GM23248 (cell line): ENCODE data around the gene KANK4. TPM values are rescaled to one million over a fixed set of nuclear protein-coding genes. Genes with fewer than 3 reads are reported as not detected.

ENCODE experiments used
- DNase-seq: peaks from one replicate; pipeline ENCODE4 v3.0.0-alpha.2; 2015
- H2AFZ ChIP-seq: fragments of 200-600 bp; sonication (generic); 2 replicates; pipeline ENCODE4 v1.6.1; 2016; ENCODE audit warnings: antibody characterized with exemption
- H3F3A ChIP-seq: fragments of 200-600 bp; sonication (generic); 2 replicates; pipeline ENCODE4 v1.6.1; 2016; ENCODE audit warnings: mild to moderate bottlenecking, antibody characterized with exemption, mixed run types; ENCODE audit not compliant: insufficient read depth
- H3K27ac ChIP-seq: fragments of 200-600 bp; sonication (generic); 2 replicates; pipeline ENCODE4 v1.5.1; 2016; ENCODE audit warnings: mild to moderate bottlenecking
- H3K27me3 ChIP-seq: fragments of 200-600 bp; sonication (generic); replicated peaks from 2 replicates; pipeline ENCODE4 v1.6.1; 2016; ENCODE audit warnings: mild to moderate bottlenecking; ENCODE audit not compliant: insufficient read depth
- H3K36me3 ChIP-seq: fragments of 200-600 bp; sonication (generic); 2 replicates; pipeline ENCODE4 v1.6.1; 2016; ENCODE audit warnings: low read depth, mild to moderate bottlenecking
- H3K4me1 ChIP-seq: fragments of 200-600 bp; sonication (generic); 2 replicates; pipeline ENCODE4 v1.6.1; 2016; ENCODE audit warnings: mild to moderate bottlenecking; ENCODE audit not compliant: insufficient read depth
- H3K4me2 ChIP-seq: fragments of 200-600 bp; sonication (generic); one replicate; pipeline ENCODE4 v1.6.1; 2016; ENCODE audit warnings: mild to moderate bottlenecking; ENCODE audit not compliant: unreplicated experiment
- H3K4me3 ChIP-seq: fragments of 200-600 bp; sonication (generic); 2 replicates; pipeline ENCODE4 v1.5.1; 2016; ENCODE audit warnings: mild to moderate bottlenecking
- H3K79me2 ChIP-seq: fragments of 200-600 bp; sonication (generic); 2 replicates; pipeline ENCODE4 v1.6.1; 2016; ENCODE audit warnings: mild to moderate bottlenecking; ENCODE audit not compliant: insufficient read depth
- H3K9ac ChIP-seq: fragments of 200-600 bp; sonication (generic); 2 replicates; pipeline ENCODE4 v1.6.1; 2016; ENCODE audit warnings: mild to moderate bottlenecking
- H3K9me2 ChIP-seq: fragments of 200-600 bp; sonication (generic); 2 replicates; pipeline ENCODE4 v1.6.1; 2016; ENCODE audit warnings: mixed run types, mild to moderate bottlenecking, moderate library complexity; ENCODE audit not compliant: insufficient read depth
- H3K9me3 ChIP-seq: fragments of 200-600 bp; sonication (generic); one replicate; pipeline ENCODE4 v1.6.1; 2017; ENCODE audit warnings: low read depth
- H4K20me1 ChIP-seq: fragments of 200-600 bp; sonication (generic); 2 replicates; pipeline ENCODE4 v1.6.0; 2016; ENCODE audit not compliant: insufficient read depth
- EZH2 ChIP-seq: fragments of 200-600 bp; sonication (generic); IDR thresholded peaks from 2 replicates; pipeline ENCODE4 v1.6.1; 2018; ENCODE audit warnings: antibody characterized with exemption, mild to moderate bottlenecking; ENCODE audit not compliant: insufficient read depth, poor library complexity, severe bottlenecking
- EZH2phosphoT487 ChIP-seq: fragments of 200-600 bp; sonication (generic); IDR thresholded peaks from 2 replicates; pipeline ENCODE4 v1.6.1; 2018; ENCODE audit warnings: antibody characterized with exemption, moderate library complexity, mild to moderate bottlenecking, low read depth; ENCODE audit not compliant: insufficient read depth
- WGBS, 2 experiments: methylation state at CpG; one replicate each; pipeline ENCODE4 v1.1.6; 2015 to 2017; ENCODE audit warnings: low lambda C conversion rate in 2 of 2, low coverage in 1 of 2; ENCODE audit errors: missing lambda C conversion rate in 2 of 2; 5-methylcytosine and 5-hydroxymethylcytosine counted together
- in situ Hi-C: fragments of 300-500 bp; cut with MboI; formaldehyde crosslinking; loops from 2 replicates; pipeline ENCODE4 v1.15.0; 2020
- polyA plus RNA-seq: library from polyadenylated mRNA; unstranded; fragments of >200 nt; fragmentation: Nextera tagmentation; extraction: Ambion mirVana; gene quantifications from 2 replicates; pipeline ENCODE4 v1.2.1, GENCODE V29; 2016
- total RNA-seq: library from RNA; depleted of rRNA; stranded (reverse); fragments of >200 nt; shearing (Covaris generic); gene quantifications from 2 replicates; pipeline ENCODE4 v1.2.3, GENCODE V29; 2014

Gene KANK4
- total and polyA plus RNA-seq, 2 experiments from 2014 or later, result 0.29 to 0.32 TPM

- H3F3A ChIP-seq, result 0 out of 2 replicates have a peak, but pooled peaks cover 9% of the 10 kb centered on the region
- no peak overlapping the region for H3K27ac ChIP-seq
- H3K4me1 ChIP-seq, result peaks cover 8% of the 10 kb centered on the region; the same call in 1 of the 2 replicates
- no peaks in the 10 kb centered on the region for H3K9me2 ChIP-seq
- H3K4me2 ChIP-seq, result peak overlapping the region; percentile 10
- 18 to 25% methylated on average over 20 of the region's 20 CpGs for WGBS, 2 experiments
- peaks cover 40% of the 10 kb centered on the region for H3K27me3 ChIP-seq
- H3K9ac ChIP-seq, result no peak overlapping the region
- H2AFZ ChIP-seq, result peak overlapping the region; percentile 32
- H3K79me2 ChIP-seq, result no peaks in the 10 kb centered on the region
- no peaks in the 10 kb centered on the region for H3K9me3 ChIP-seq
- TF ChIP-seq EZH2, result no peak
- peak; percentile 23 for DNase-seq
- 0 out of 2 replicates have a peak overlapping the region, but pooled peaks have one; percentile 2 for H3K4me3 ChIP-seq
- no peaks in the 10 kb centered on the region for H4K20me1 ChIP-seq
- in situ Hi-C loops, result no loop called here
- no peaks in the 10 kb centered on the region for H3K36me3 ChIP-seq
These were observed 33.0 kb downstream of the KANK4 start for GRCh38 chr1:62285984-62286785.

DNA sequence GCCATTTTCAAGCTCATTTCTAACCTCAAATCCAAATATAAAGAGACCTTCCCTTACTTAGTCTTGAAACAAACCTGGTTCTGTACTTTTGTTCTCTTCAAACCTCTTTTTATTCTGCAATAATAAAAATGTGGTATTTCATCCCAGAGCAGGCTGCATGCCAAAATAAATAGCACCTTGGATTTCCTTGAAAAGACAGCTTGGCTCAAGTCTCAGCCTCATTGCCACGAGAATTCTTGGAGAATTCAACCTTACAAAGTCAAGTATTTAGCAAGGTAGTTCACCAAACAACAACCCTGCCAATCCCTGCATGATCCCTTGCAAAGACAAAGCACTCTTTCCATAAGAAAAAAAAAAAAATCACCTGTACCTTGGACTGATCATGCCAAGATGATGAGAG lies 33.8 kb downstream of the KANK4 start:
- Histone ChIP-seq H3K27ac (no peak overlapping the region), H3K9me2 (no peaks in the 10 kb centered on the region), H3K79me2 (no peaks in the 10 kb centered on the region), H3K36me3 (no peaks in the 10 kb centered on the region), H3K4me3 (no peak overlapping the region), H3K27me3 (peaks cover 40% of the 10 kb centered on the region), H3K4me1 (peaks cover 8% of the 10 kb centered on the region; the same call in 1 of the 2 replicates), H3F3A (0 out of 2 replicates have a peak, but pooled peaks cover 9% of the 10 kb centered on the region), H3K4me2 (no peak overlapping the region), H3K9me3 (no peaks in the 10 kb centered on the region), H2AFZ (no peak overlapping the region), H3K9ac (no peak overlapping the region), H4K20me1 (no peaks in the 10 kb centered on the region)
- DNase-seq, result no peak
- TF ChIP-seq EZH2, result no peak
- no peak for TF ChIP-seq EZH2phosphoT487
- in situ Hi-C loops, result no loop called here
- 23 to 36% methylated on average over 1 of the region's 1 CpG for WGBS, 2 experiments

- no peak overlapping the region for H3K9ac ChIP-seq
- no peaks in the 10 kb centered on the region for H3K36me3 ChIP-seq
- H3K27me3 ChIP-seq, result peaks cover 40% of the 10 kb centered on the region
- no peaks in the 10 kb centered on the region for H3K9me2 ChIP-seq
- H3K27ac ChIP-seq, result no peak overlapping the region
- H3K4me3 ChIP-seq, result no peak overlapping the region
- H3K4me1 ChIP-seq, result peaks cover 8% of the 10 kb centered on the region; the same call in 1 of the 2 replicates
- no peaks in the 10 kb centered on the region for H3K9me3 ChIP-seq
- WGBS, 2 experiments, result 48 to 51% methylated on average over 5 of the region's 5 CpGs
- no peak for DNase-seq
- H3K4me2 ChIP-seq, result no peak overlapping the region
- TF ChIP-seq EZH2 (no peak), EZH2phosphoT487 (no peak)
- 0 out of 2 replicates have a peak, but pooled peaks cover 9% of the 10 kb centered on the region for H3F3A ChIP-seq
- in situ Hi-C loops, result no loop called here
- H3K79me2 ChIP-seq, result no peaks in the 10 kb centered on the region
- no peaks in the 10 kb centered on the region for H4K20me1 ChIP-seq
- no peak overlapping the region for H2AFZ ChIP-seq
These were observed 35.2 kb downstream of the KANK4 start for GRCh38 chr1:62283986-62284385.

DNA sequence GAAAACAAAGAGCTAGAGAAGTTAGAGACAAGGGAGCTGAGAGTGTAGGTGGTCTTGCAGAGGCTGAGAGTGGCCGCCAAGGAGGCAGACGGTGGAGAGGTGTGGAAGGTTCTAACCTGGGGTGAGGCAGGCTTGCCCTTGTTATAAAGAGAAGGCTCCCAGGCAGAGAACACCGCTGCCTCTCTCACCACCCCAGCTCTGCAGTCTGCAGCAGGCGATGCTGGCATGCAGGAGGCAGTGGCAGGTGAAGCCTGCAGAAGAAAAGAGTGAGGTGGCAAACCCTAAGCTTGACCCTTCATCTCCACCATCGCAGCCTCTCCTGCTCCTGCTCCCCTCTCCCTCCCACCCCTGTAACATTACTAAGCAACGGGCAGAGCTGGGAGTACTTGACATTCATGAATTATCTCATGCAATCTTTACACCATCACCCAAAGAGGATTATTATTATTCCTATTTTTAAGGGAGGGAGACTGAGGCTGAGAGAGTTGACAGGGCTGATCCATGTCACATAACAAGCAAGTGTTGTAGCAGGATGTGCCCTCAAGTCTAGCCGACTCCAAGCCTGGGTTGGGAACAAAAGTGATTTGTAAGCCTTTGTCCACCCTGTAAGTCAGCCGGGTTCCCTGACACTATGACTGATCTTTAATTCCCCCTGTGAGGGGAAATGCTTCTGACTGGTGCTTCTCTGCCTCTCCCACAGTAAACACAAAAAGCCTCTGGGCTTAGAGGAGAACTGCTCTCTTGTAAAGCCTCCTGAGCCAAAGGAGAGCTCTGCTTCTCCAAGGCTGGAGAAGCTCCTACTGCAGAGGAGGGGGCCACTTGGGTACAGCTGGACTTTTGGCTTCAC lies 36.1 kb downstream of the KANK4 start:
- Histone ChIP-seq H3K27ac (no peak overlapping the region), H3K79me2 (no peaks in the 10 kb centered on the region), H4K20me1 (no peaks in the 10 kb centered on the region), H3K27me3 (peaks cover 37% of the 10 kb centered on the region), H3K4me2 (no peak overlapping the region), H3F3A (0 out of 2 replicates have a peak, but pooled peaks cover 9% of the 10 kb centered on the region), H3K36me3 (no peaks in the 10 kb centered on the region), H3K4me1 (peaks cover 8% of the 10 kb centered on the region; the same call in 1 of the 2 replicates), H3K9ac (no peak overlapping the region), H3K9me2 (no peaks in the 10 kb centered on the region), H3K4me3 (no peak overlapping the region), H3K9me3 (no peaks in the 10 kb centered on the region), H2AFZ (no peak overlapping the region)
- in situ Hi-C loops, result no loop called here
- WGBS, 2 experiments, result 67 to 68% methylated on average over 7 to 8 of the region's 8 CpGs
- no peak for DNase-seq
- TF ChIP-seq EZH2phosphoT487, result no peak
- TF ChIP-seq EZH2, result no peak
